H9 (cell line): ENCODE results near the gene DERA. TPM values are rescaled to one million over a fixed set of nuclear protein-coding genes. Genes with fewer than 3 reads are reported as not detected.

Source experiments
- DNase-seq: peaks from one replicate; pipeline ENCODE4 v3.0.0-alpha.2; 2017
- H2AFZ ChIP-seq: one replicate; pipeline ENCODE4 v1.6.1; 2013; ENCODE audit warnings: mild to moderate bottlenecking, low read length, control low read depth, moderate library complexity
- H2AK5ac ChIP-seq: 2 replicates; pipeline ENCODE4 v1.6.1; 2013; ENCODE audit warnings: low read length, control low read depth, mixed read lengths; ENCODE audit not compliant: insufficient read length
- H2BK120ac ChIP-seq: one replicate; pipeline ENCODE4 v1.6.1; 2013; ENCODE audit warnings: low read depth, mild to moderate bottlenecking, low read length, control low read depth, inconsistent platforms; ENCODE audit not compliant: poor library complexity, severe bottlenecking
- H2BK12ac ChIP-seq: 2 replicates; pipeline ENCODE4 v1.6.1; 2013; ENCODE audit warnings: low read length, control low read depth, mixed read lengths, low read depth; ENCODE audit not compliant: insufficient read length
- H2BK15ac ChIP-seq: 2 replicates; pipeline ENCODE4 v1.6.1; 2013; ENCODE audit warnings: low read depth, low read length, control low read depth
- H2BK20ac ChIP-seq: one replicate; pipeline ENCODE4 v1.6.1; 2013; ENCODE audit warnings: low read depth, mild to moderate bottlenecking, low read length, control low read depth, inconsistent platforms; ENCODE audit not compliant: poor library complexity, severe bottlenecking
- H2BK5ac ChIP-seq: 2 replicates; pipeline ENCODE4 v1.6.1; 2013; ENCODE audit warnings: low read length, control low read depth, mixed read lengths; ENCODE audit not compliant: insufficient read length
- H3K14ac ChIP-seq: 2 replicates; pipeline ENCODE4 v1.6.1; 2013; ENCODE audit warnings: low read length, control low read depth; ENCODE audit not compliant: insufficient read depth
- H3K18ac ChIP-seq: 2 replicates; pipeline ENCODE4 v1.6.1; 2013; ENCODE audit warnings: low read depth, mild to moderate bottlenecking, mixed read lengths, low read length, control low read depth; ENCODE audit not compliant: insufficient read length
- H3K23ac ChIP-seq: 2 replicates; pipeline ENCODE4 v1.6.1; 2013; ENCODE audit warnings: low read length, control low read depth, mixed read lengths, low read depth; ENCODE audit not compliant: insufficient read length
- H3K23me2 ChIP-seq: 2 replicates; pipeline ENCODE4 v1.6.1; 2013; ENCODE audit warnings: low read depth, mild to moderate bottlenecking, mixed read lengths, low read length, control low read depth; ENCODE audit not compliant: insufficient read length, poor library complexity, severe bottlenecking
- H3K27ac ChIP-seq: 2 replicates; pipeline ENCODE4 v1.5.1; 2013; ENCODE audit warnings: low read length, control low read depth, mixed read lengths, low read depth; ENCODE audit not compliant: insufficient read length
- H3K27me3 ChIP-seq: 2 replicates; pipeline ENCODE4 v1.6.1; 2013; ENCODE audit warnings: low read length, control low read depth, inconsistent platforms; ENCODE audit not compliant: insufficient read depth
- H3K4ac ChIP-seq: 2 replicates; pipeline ENCODE4 v1.6.1; 2013; ENCODE audit warnings: low read depth, mild to moderate bottlenecking, control low read depth, inconsistent platforms, low read length, moderate library complexity
- H3K4me1 ChIP-seq: 2 replicates; pipeline ENCODE4 v1.6.1; 2013; ENCODE audit warnings: low read length, control low read depth, inconsistent platforms; ENCODE audit not compliant: insufficient read depth
- H3K4me2 ChIP-seq: 2 replicates; pipeline ENCODE4 v1.6.1; 2013; ENCODE audit warnings: low read length, control low read depth, mixed read lengths; ENCODE audit not compliant: insufficient read length, insufficient read depth
- H3K56ac ChIP-seq: 2 replicates; pipeline ENCODE4 v1.6.1; 2013; ENCODE audit warnings: low read depth, mild to moderate bottlenecking, mixed read lengths, low read length, control low read depth; ENCODE audit not compliant: insufficient read length
- H3K79me1 ChIP-seq: 2 replicates; pipeline ENCODE4 v1.6.1; 2013; ENCODE audit warnings: low read depth, mild to moderate bottlenecking, moderate library complexity, low read length, control low read depth, inconsistent platforms; ENCODE audit not compliant: insufficient read depth, poor library complexity, severe bottlenecking
- H3K79me2 ChIP-seq: 2 replicates; pipeline ENCODE4 v1.6.1; 2013; ENCODE audit warnings: low read length, control low read depth, inconsistent platforms; ENCODE audit not compliant: insufficient read depth
- H3K9ac ChIP-seq: 2 replicates; pipeline ENCODE4 v1.6.1; 2013; ENCODE audit warnings: low read length, control low read depth, mixed read lengths; ENCODE audit not compliant: insufficient read length; ENCODE audit errors: extremely low read depth
- H3K9me3 ChIP-seq: one replicate; pipeline ENCODE4 v1.6.1; 2013; ENCODE audit warnings: low read depth, low read length, inconsistent platforms; ENCODE audit not compliant: control insufficient read depth
- H3T11ph ChIP-seq: one replicate; pipeline ENCODE4 v1.6.1; 2013; ENCODE audit warnings: mild to moderate bottlenecking, low read length, control low read depth, inconsistent platforms
- H4K20me1 ChIP-seq: one replicate; pipeline ENCODE4 v1.6.1; 2013; ENCODE audit not compliant: control insufficient read depth, insufficient read length, insufficient read depth
- H4K5ac ChIP-seq: 2 replicates; pipeline ENCODE4 v1.6.1; 2013; ENCODE audit warnings: low read depth, mild to moderate bottlenecking, mixed read lengths, low read length, control low read depth; ENCODE audit not compliant: insufficient read length
- H4K8ac ChIP-seq: replicated peaks from 2 replicates; pipeline ENCODE4 v1.6.1; 2013; ENCODE audit warnings: low read length, control low read depth, mixed read lengths, low read depth; ENCODE audit not compliant: insufficient read length
- H4K91ac ChIP-seq: 2 replicates; pipeline ENCODE4 v1.6.1; 2013; ENCODE audit warnings: low read depth, mild to moderate bottlenecking, moderate library complexity, mixed read lengths, low read length, control low read depth; ENCODE audit not compliant: insufficient read length
- H3K27ac Mint-ChIP-seq, 3 experiments: 2 replicates in 2 of 3; 3 replicates in 1 of 3; pipeline ENCODE4 v1.8.0; 2020 to 2021; ENCODE audit warnings: mixed read lengths in 3 of 3, mild to moderate bottlenecking in 1 of 3, moderate library complexity in 1 of 3
- H3K27me3 Mint-ChIP-seq: 2 replicates; pipeline ENCODE4 v1.8.0; 2021; ENCODE audit warnings: low read depth, mild to moderate bottlenecking, moderate library complexity, mixed read lengths
- H3K36me3 Mint-ChIP-seq, 3 experiments: 2 replicates in 2 of 3; 3 replicates in 1 of 3; pipeline ENCODE4 v1.8.0; 2020 to 2021; ENCODE audit warnings: low read depth in 3 of 3, mixed read lengths in 3 of 3; ENCODE audit not compliant: insufficient read depth in 1 of 3
- H3K4me1 Mint-ChIP-seq, 2 experiments: 2 replicates each; pipeline ENCODE4 v1.8.0; 2020; ENCODE audit warnings: mixed read lengths in 2 of 2
- H3K4me3 Mint-ChIP-seq, 2 experiments: 2 replicates in 1 of 2; 3 replicates in 1 of 2; pipeline ENCODE4 v1.8.0; 2020 to 2021; ENCODE audit warnings: mild to moderate bottlenecking in 2 of 2, mixed read lengths in 2 of 2, moderate library complexity in 1 of 2
- H3K9me3 Mint-ChIP-seq, 2 experiments: 2 replicates in 1 of 2; 3 replicates in 1 of 2; pipeline ENCODE4 v1.8.0; 2020; ENCODE audit warnings: mild to moderate bottlenecking in 2 of 2, mixed read lengths in 2 of 2, moderate library complexity in 1 of 2
- WGBS: extraction: QIAGEN DNeasy Blood & Tissue Kit; methylation state at CpG from one replicate; pipeline ENCODE4 v1.1.7; 2013; ENCODE audit warnings: missing lambda C conversion rate, low lambda C conversion rate, mixed read lengths; ENCODE audit not compliant: insufficient read length; ENCODE audit errors: extremely low coverage; 5-methylcytosine and 5-hydroxymethylcytosine counted together
- total RNA-seq: library from RNA; stranded (reverse); gene quantifications from 2 replicates; pipeline ENCODE4 v1.2.1, GENCODE V29; 2021
- TF ChIP-seq, protein P1 (sequence below): fragments of 200-600 bp; sonication (generic); conservative IDR thresholded peaks from 3 replicates; pipeline ENCODE4 v1.8.0; 2021; ENCODE audit warnings: antibody characterized with exemption, mild to moderate bottlenecking

The DERA gene
- total RNA-seq, 1 experiment from 2014 or later: 20.9 TPM

DNA sequence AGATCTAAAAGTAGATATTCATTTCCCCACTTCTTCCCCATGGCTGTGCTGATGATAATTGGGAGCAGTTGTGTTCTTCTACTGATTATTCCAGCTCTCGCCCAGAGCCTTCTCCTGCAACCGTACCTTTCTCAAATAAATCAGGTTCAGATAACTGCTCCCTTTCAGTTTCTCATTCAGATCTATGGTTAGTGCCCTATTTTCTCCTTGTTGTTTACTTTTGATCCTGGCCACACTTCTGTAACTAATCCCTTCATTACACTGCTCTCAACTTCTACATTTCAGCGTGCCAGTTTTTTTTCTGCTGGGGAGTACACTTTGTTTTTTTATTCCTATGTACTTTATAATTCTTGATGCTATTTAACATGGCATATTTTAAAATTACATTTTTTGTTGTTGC lies 31.7 kb upstream of the DERA start:
- no peak overlapping the region for H4K5ac ChIP-seq
- no peak overlapping the region for H3K56ac ChIP-seq
- no peak overlapping the region for H2BK120ac ChIP-seq
- H4K20me1 ChIP-seq: no peaks in the 10 kb centered on the region
- H2AFZ ChIP-seq: no peak overlapping the region
- no peak overlapping the region for H3T11ph ChIP-seq
- no peak overlapping the region for H3K9ac ChIP-seq
- H4K91ac ChIP-seq: no peak overlapping the region
- H3K79me2 ChIP-seq: peaks cover 17% of the 10 kb centered on the region
- H2AK5ac ChIP-seq: no peak overlapping the region
- H3K4me1 ChIP-seq: no peaks in the 10 kb centered on the region
- no peaks in the 10 kb centered on the region for H3K9me3 Mint-ChIP-seq
- no CpG with 5 or more reads among the region's 3 CpGs for WGBS
- no peak overlapping the region for H2BK12ac ChIP-seq
- H3K23me2 ChIP-seq: peaks cover 3% of the 10 kb centered on the region
- no peak overlapping the region for H2BK5ac ChIP-seq
- no peak overlapping the region for H3K4me3 Mint-ChIP-seq
- peaks cover 24 to 36% of the 10 kb centered on the region in 2 experiments for H3K4me1 Mint-ChIP-seq
- no peak overlapping the region for H3K27ac Mint-ChIP-seq
- H3K18ac ChIP-seq: no peak overlapping the region
- H3K14ac ChIP-seq: no peak overlapping the region
- no peaks in the 10 kb centered on the region for H3K27me3 Mint-ChIP-seq
- H3K4ac ChIP-seq: no peak overlapping the region
- no peak overlapping the region for H3K23ac ChIP-seq
- TF ChIP-seq, protein P1, sequence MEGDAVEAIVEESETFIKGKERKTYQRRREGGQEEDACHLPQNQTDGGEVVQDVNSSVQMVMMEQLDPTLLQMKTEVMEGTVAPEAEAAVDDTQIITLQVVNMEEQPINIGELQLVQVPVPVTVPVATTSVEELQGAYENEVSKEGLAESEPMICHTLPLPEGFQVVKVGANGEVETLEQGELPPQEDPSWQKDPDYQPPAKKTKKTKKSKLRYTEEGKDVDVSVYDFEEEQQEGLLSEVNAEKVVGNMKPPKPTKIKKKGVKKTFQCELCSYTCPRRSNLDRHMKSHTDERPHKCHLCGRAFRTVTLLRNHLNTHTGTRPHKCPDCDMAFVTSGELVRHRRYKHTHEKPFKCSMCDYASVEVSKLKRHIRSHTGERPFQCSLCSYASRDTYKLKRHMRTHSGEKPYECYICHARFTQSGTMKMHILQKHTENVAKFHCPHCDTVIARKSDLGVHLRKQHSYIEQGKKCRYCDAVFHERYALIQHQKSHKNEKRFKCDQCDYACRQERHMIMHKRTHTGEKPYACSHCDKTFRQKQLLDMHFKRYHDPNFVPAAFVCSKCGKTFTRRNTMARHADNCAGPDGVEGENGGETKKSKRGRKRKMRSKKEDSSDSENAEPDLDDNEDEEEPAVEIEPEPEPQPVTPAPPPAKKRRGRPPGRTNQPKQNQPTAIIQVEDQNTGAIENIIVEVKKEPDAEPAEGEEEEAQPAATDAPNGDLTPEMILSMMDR: no peak
- no peaks in the 10 kb centered on the region for H3K9me3 ChIP-seq
- no peak for DNase-seq
- no peak overlapping the region for H3K4me2 ChIP-seq
- no peak overlapping the region for H4K8ac ChIP-seq
- H3K27ac ChIP-seq: no peak overlapping the region
- no peak overlapping the region for H2BK15ac ChIP-seq
- no peaks in the 10 kb centered on the region; the same call in 1 of the 2 replicates for H3K27me3 ChIP-seq
- no peaks in the 10 kb centered on the region for H3K79me1 ChIP-seq
- no peak overlapping the region for H2BK20ac ChIP-seq
- H3K36me3 Mint-ChIP-seq: peaks cover 9 to 15% (median 10%) of the 10 kb centered on the region in 3 experiments; a peak in 6 of 7 replicates
